Measurements from ENCODE around the gene TARBP1.
"Not testable (repeated sequence)": the region's sequence is repeated elsewhere in the genome, so short reads cannot be mapped to it uniquely, and the experiment has no call there.

Gene TARBP1

DNA sequence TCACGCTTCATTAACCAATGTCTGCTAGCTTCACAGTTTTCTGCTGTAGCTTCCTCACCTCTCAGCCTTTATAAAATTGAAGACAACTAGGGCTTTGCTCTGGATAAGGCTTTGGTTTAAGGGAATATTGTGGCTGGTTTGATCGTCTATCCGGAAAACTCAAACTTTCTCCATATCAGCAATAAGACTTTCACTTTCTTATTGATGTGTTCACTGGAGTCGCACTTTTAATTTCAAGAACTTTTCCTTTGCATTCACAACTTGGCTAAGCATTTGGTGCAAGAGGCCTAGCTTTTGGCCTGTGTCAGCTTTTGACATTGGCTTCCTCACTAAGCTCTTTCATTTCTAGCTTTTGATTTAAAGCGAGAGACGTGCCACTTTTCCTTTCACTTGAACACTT, 92.9 kb downstream of the TARBP1 start:
- no peak for DNase-seq (ENCODE audit: low spot score)

DNA sequence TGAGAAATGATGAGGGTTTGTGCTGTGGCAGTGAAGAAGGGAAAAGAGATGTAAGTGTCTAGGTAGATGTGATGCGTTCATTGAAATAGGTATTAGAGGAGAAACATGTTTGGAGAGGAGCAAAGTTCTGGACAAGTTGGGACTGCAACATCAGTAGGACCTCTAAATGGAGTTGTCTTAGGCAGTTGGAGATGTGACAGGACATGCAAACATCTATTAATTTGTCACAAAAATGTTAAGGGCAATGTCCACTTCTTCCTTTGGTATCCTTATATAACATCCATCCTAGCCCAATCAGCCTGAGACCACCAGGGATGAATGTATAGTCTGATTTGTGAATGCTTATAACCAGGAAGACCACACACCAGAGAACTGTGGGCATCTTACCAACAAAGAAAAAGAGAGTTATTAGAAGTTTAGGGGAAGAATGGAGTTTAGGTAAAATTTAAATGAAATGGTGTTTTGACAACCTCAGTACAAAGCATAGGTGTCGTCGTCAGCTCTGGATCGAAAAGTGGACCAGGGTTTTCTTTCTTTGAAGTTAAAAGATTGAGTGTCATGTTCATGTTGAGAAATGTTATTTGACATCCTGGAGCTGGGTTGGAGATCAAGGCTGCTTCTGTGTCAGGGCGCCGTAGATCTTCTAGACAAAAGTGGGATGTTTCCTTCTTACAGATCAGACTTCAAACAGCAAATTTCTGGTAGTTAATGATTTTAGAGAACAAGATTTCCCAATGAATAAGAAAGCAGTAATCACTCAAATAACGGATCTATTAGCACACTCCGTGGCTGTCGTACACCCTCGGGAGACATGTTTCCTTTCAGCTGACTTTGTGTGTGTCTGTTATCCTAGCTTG, 97.1 kb downstream of the TARBP1 start:
- DNase-seq (ENCODE audit: low spot score) = no peak

DNA sequence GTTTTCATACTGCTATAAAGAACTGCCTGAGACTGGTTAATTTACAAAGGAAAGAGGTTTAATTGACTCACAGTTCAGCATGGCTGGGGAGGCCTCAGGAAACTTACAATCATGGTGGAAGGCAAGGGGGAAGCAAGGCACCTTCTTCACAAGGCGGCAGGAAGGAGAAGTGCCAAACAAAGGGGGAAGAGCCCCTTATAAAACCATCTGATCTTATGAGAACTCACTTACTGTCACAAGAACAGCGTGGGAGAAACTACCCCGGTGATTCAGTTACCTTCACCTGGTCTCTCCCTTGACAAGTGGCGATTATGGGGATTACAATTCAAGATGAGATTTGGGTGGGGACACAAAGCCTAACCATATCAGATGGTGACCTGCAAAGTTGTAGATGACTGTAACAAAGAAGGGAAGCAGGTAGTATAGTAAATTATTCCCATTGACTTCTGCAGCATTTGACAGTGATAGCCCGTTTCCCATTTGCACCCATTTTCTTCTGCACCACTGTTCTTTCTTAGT, 99.3 kb downstream of the TARBP1 start:
- DNase-seq (ENCODE audit: low spot score) = not testable (repeated sequence)

DNA sequence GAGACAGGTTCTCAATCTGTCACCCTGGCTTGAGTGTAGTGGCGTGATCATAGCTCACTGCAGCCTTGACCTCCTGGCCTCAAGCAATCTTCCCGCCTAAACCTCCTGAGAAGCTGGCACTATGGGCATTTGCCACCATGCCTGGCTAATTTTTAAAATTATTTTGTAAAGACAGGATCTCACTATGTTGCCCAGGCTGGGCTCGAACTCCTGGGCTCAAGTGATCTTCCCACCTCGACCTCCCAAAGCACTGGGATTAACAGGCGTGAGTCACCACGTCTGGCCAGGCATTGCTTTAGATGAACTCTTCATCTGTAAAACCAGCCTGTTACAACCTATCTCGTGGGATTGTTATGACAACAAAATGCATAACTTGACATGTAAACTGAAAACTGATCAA, 103.3 kb downstream of the TARBP1 start:
- no peak for DNase-seq (ENCODE audit: low spot score)

DNA sequence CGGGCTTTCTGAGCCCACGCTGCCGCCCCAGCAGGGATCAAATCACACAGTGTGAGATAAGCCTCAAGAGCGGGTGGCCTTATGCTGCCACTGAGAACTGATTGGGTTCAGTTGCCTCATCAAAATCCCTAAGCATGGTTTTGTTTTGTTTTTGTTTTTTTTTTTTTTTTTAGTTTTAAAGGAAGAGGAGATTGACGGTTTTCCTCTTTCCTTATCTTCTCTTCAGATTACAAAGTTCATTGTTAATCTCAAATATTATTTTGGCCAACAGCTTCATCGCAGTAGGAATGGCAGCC, 105.1 kb downstream of the TARBP1 start:
- no peak for DNase-seq (ENCODE audit: low spot score)

DNA sequence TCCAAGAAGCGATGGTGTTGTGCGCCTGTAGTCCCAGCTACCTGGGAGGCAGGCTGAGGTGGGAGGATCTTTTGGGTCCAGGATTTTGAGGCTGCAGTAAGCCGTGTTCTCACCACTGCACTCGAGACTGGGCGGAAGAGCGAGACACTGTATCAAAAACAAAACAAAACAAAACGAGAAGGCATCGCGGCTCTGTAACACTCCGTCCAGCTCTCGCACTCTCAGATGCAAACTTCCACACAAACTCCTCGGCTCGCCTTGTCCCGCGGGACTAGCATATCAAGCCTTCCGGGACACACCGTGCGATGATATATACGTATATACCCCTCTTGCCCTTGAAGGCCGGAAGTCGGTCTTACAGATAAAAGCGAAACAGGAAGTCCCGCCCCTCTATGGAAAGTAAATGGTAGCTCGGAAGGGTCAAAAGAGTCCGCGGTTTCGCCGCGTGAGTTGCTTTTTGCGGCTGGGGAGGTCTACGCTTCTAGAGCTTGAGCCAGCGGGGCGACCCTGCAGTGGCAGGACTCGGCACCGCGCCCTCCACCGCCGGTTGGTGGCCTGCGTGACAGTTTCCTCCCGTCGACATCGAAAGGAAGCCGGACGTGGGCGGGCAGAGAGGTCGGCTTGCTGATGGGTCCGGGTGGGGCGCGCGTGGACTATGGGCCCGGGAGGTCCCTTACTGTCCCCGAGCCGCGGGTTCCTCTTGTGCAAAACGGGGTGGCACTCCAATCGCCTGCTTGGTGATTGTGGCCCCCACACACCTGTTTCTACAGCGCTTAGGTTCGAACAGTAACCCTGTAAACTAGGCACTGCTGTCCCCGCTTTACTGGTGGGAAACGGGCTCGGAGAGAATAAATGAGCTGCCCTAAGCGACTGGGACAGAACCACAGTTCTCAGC, 105.7 kb downstream of the TARBP1 start, which contains the start of gene COA6:
COA6 (plus strand) TSS at position 393 of the 895 bp plus-strand sequence; CDS start at position 404, 11 bp downstream.
- peak; percentile 88 for DNase-seq (ENCODE audit: low spot score)

DNA sequence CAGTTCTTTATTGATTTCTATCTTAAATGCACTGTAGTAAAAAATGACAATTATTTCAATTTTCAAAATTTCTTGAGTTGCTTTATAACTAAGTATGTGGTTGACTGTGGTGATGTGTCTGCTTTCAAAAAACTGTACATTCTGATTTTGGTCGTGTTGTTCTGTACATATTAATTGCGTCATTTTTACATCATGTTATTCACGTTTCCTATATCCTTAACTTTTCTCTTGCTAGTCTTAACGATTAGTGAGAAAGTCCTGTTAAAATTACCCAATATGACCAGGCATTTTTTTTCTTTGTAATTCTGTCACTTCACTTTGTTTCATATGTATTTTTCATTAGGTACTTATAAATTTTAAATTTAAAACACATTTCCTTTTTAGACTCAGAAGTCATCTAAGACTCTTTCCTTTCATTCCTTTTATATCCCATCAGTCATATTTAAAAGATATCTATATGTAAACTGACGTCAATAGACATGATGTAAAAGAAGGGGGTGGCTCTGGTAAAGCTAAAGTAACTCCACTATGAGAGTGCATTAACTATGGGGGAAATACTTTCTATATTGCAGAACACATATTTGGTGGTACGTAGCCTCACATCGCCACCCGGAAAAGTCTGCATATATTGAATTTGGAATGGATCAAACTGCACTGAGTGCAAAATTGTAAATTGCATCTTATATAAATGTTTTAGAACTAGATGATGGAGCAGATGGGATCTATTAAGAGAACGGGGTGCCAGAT, 106.8 kb downstream of the TARBP1 start:
- no peak for DNase-seq (ENCODE audit: low spot score)

DNA sequence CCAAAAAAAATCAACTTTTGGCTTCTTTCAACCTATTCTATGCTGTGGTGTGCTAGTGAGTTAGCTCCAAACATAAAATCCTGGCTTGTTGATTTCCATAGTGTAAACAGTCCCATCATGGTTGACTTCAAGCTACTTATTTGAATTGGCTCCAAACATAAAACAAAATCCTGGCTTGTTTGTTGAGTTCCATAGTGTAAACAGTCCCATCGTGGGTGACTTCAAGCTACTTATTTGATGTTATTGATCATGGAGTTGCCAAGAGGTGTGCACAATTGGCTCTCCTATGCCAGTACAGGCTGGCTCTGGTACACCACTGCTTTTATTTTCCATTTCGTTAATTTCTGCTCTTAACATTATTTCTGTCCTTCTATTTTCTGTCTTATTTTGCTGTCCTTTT, 107.6 kb downstream of the TARBP1 start:
- no peak for DNase-seq (ENCODE audit: low spot score)

DNA sequence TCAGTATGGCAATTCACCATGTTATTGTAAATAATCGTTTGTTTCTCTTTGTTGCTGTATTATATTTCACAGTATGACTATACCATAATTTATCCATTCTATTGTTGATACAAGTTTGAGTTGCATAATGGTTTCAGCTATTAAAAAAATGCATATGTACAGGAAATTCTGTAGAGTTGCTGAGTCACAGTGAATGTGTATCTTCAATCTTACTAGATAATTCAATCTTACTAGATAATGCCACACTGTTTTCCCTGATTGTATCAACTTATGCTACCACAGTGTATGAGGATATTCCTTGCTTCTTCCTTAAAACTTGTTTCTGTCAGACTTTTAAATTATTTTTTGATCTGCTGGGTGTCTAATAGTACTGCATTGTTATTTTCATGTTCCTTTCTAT, 109.2 kb downstream of the TARBP1 start:
- DNase-seq (ENCODE audit: low spot score) = no peak

DNA sequence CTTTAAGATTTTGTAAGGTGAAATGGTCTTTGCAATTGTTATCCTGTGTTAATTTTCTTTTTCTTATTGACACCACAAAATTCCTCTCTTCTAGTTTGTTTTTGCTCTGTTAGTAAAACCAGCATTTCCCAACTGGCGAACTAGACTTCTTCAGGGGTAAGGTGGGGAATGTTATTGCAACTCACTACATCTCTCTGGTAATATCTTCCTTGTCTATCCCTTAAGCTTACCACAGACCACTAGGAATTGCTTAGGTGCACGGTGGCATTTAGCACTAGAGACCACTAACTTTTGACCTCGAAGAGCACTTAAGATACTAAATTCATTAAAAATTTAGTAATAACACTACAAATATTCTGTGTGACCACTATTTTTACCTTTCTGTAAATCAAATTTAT, 109.9 kb downstream of the TARBP1 start:
- DNase-seq (ENCODE audit: low spot score) = no peak

DNA sequence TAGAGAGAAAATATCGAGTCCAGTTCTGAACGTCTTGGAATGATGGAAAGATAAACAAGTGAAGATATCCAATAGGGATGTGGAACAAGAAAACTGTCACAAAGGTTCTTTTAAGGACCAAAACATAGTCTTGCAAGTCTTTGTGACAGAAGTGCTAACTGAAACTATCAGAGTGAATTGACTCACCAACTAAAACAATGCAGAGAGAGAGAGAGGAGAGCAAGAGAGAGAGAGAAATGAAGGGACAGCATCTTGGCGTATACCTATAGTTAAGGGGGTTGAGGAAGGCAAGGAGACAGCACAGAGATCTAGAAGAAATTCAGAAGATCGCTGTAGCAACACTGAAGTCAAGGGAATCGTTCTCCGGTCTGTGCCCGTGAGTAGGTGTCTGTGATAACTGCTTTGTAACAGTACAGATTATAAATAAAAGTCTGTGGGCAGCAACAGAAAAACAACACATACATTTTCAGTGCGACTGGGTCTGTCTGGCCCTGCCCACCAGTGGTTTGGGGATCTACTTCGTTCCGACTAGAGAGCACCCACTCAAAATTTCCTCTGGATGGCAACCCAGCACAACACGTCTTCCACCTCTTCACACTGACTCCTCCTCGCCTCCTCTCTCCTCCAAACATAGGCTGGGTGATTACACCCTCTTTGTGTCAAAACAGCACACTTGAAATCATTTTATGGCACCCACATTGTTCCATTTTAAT, 110.5 kb downstream of the TARBP1 start:
- DNase-seq (ENCODE audit: low spot score) = peak; percentile 9

DNA sequence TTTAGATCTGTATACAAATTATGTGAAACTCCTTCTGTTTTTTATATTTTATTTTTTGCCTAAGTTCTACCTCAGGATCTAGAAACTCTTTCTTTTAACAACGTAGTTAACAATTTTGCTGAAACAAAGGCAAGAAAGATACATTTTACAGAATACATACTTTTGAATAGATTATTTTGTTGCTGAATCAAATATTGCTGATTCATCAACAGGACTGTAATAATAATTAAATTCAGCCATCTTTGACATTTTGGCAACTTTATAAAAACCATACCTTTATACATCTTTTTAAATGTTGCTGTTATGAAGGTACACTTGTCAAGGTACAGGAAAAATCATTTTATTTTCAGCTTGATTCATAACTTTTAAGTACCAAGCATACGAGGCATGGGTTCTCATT, 116.4 kb downstream of the TARBP1 start:
- DNase-seq (ENCODE audit: low spot score) = no peak

DNA sequence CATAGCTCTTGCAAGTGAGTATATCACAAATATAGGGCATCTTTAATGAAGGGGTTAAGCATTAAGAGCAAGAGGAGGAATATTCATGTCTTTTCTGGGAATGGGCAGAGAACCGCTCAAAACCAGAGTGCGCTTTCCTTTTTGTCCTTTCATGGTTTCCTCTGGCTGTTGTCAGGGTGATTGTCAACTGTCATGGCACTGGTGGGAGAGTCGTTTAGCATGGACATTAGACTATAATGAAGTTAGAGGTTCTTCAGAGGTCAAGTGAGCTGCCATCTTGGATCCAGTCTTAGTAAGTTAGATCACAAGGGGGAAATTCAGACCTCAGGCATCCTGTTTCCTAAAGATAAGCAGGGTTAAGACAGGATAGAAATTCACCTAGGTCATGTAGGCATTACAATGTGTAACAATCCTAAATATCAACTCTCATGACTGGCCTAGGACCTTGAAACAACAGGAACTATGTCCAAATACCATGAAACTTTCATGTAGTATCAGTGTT, 117.8 kb downstream of the TARBP1 start:
- DNase-seq (ENCODE audit: low spot score) = no peak

DNA sequence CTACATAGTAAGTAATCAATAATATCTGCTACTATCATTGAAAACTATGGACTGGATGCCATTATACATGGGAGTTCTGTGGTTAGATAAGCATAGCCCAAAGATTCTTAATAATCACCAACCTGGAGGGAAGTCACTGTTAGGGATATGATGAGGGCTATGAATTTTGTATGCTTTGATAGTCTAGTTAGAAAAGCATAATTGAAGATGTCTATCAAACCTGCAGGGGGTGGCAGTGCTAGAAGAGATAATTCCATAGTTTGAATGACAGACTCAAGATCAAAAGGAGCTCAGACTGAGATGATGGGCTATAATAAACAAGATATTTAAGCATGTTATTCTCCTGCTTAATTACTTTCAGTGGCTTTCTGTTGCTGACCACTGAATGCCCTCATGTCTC, 121.1 kb downstream of the TARBP1 start:
- no peak for DNase-seq (ENCODE audit: low spot score)

DNA sequence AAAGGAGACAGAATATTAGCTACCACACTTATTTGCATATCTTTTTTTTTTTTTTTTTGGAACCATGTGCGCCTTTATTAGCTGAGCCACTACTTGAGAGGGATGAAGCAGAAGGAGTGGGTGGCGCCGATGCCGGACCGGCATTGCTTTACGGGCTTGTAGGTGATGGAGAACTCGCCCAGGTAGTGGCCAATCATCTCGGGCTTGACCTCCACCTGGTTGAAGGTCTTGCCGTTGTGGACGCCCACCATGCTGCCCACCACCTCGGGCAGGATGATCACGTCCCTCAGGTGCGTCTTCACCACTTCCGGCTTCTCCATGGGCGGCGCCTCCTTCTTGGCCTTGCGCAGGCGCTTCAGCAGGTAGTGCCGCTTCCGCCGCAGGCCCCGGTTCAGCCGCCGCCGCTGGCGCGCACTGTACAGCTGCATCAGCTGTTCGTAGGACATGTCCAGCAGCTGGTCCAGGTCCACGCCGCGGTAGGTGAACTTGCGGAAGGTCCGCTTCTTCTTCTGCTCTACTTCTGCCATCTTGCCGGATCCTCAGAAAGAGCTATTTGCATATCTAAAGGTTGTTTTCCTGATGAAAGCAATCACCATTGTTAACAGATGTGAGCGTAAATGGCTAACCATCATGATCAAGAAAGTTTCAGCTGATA, 122.2 kb downstream of the TARBP1 start:
- DNase-seq (ENCODE audit: low spot score) = peak; percentile 43

DNA sequence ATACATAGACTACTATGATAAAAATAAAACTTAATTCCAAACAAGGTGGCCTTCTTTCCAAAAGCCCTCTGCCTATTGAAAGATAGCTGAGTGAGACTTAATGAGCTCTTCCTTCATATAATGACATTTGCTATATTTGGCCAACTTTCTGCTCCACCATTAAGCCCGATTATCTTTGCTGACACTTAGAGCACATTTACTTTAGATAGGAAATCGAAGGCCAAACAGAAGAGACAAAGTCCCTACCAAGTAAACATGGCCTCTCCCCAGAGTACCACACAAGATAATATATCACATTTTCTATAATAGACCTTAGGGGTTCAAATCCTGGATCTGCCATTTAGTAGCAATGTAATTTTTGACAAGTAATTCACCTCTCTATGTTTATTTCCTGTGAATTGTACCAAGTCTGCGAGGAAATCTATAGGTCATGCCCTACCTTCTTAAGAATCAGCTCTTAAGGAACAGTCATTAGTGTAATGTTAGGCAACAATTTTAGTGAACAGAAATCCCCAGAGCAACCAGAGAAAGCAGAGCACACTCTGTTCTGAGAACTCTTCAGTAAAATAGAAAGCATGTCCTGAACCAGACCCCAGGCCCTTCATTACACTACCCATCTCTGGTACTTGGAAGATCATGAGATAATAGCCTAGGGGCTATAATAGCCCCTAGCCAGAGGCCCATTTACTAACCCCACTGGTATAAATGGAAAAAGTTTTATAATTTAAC, 123.0 kb downstream of the TARBP1 start:
- no peak for DNase-seq (ENCODE audit: low spot score)

DNA sequence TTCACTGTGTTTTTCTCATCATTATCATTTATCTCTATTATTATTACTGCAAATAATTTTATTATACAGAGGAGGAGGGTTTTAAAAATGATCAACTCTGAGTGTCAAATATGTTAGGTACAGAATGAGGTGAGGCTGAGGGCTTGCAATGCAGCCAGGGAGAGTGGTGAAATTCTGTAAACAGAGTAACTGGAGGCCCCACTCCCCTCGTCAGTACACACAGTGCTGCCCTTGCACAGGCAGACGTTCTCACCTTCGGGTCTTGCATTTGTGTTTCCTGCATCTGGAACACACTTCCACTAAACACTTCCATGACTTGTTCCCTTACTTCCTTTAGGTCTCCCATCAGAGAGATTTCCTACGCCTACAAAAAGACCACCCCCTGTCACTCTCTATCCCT, 130.0 kb downstream of the TARBP1 start:
- DNase-seq (ENCODE audit: low spot score) = no peak

DNA sequence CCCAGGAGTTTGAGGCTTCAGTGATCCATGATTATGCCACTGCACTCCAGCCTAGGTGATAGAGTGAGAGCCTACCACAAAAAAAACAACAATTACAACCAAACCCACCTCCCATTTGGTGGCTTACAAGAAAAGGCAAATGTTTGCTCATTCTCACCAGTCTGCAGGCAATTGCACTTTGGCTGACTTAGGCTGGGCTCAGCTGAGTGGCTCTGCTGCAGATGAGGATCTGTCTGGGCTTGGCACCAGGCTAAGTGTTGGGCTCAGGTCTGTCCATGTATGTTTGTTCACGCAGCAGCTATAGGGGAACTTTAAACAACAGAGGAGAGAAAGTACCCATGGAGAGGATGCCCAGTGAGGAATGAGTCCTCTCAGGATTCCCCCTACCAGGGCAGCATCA, 133.7 kb downstream of the TARBP1 start:
- no peak for DNase-seq (ENCODE audit: low spot score)

DNA sequence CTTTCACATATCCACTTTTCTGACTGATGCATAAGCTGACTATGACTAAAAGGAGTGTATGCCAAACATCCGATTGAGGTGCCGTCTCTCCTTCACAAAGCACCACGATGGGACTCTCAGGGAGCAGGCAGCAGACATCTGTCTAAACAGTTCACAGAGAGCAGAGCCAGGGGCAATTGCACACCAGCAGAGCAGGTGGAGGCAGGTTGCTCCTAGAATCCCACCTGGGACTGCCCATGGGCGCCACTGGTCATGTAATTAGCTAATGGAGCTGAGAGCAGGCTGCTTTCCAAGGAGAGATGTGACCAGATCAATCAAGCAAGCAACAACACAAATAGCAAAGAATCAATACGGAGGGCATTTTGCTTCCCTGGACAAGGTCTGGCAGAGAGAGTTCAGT, 136.2 kb downstream of the TARBP1 start:
- DNase-seq (ENCODE audit: low spot score) = no peak
